GM21723 (cell line): ENCODE results near the gene ATXN7L1.

ENCODE experiments used
- ATAC-seq: cut with Tn5 transposase; IDR thresholded peaks from one replicate; pipeline ENCODE4 v1.9.1; 2021; ENCODE audit warnings: mild to moderate bottlenecking, moderate library complexity; ENCODE audit not compliant: unreplicated experiment

The ATXN7L1 gene

GRCh38 chr7:105748701-105749100 lies 127.7 kb downstream of the ATXN7L1 start:
- ATAC-seq: no peak

- no peak for ATAC-seq
Measured at GRCh38 chr7:105745681-105746330, 130.6 kb downstream of the ATXN7L1 start.

GRCh38 chr7:105744258-105744657 lies 132.1 kb downstream of the ATXN7L1 start:
- ATAC-seq: no peak

GRCh38 chr7:105743351-105744090 lies 132.9 kb downstream of the ATXN7L1 start:
- no peak for ATAC-seq

- no peak for ATAC-seq
Measured at GRCh38 chr7:105742787-105743186, 133.6 kb downstream of the ATXN7L1 start.

- ATAC-seq: no peak
Measured at GRCh38 chr7:105741982-105742381, 134.4 kb downstream of the ATXN7L1 start.

- ATAC-seq: no peak
Measured at GRCh38 chr7:105738133-105738532, 138.3 kb downstream of the ATXN7L1 start.

- ATAC-seq: no peak
Measured at GRCh38 chr7:105734233-105734632, 142.2 kb downstream of the ATXN7L1 start.

GRCh38 chr7:105731042-105731441 lies 145.4 kb downstream of the ATXN7L1 start:
- ATAC-seq: no peak

- ATAC-seq: no peak
Measured at GRCh38 chr7:105728028-105728427, 148.4 kb downstream of the ATXN7L1 start.

- no peak for ATAC-seq
Measured at GRCh38 chr7:105724688-105725087, 151.7 kb downstream of the ATXN7L1 start.

- ATAC-seq: no peak
Measured at GRCh38 chr7:105723572-105723971, 152.8 kb downstream of the ATXN7L1 start.

GRCh38 chr7:105721571-105722104 lies 154.8 kb downstream of the ATXN7L1 start:
- ATAC-seq: no peak

- ATAC-seq: no peak
Measured at GRCh38 chr7:105719919-105720318, 156.5 kb downstream of the ATXN7L1 start.

GRCh38 chr7:105719395-105719794 lies 157.0 kb downstream of the ATXN7L1 start:
- ATAC-seq: no peak

- ATAC-seq: no peak
Measured at GRCh38 chr7:105718511-105718925, 157.9 kb downstream of the ATXN7L1 start.

GRCh38 chr7:105715528-105715927 lies 160.9 kb downstream of the ATXN7L1 start:
- no peak for ATAC-seq

- ATAC-seq: no peak
Measured at GRCh38 chr7:105713488-105714465, 162.6 kb downstream of the ATXN7L1 start.

GRCh38 chr7:105712877-105713276 lies 163.5 kb downstream of the ATXN7L1 start:
- ATAC-seq: no peak

GRCh38 chr7:105711726-105712402 lies 164.5 kb downstream of the ATXN7L1 start:
- ATAC-seq: no peak
